DOHH2 (cell line): ENCODE data around the gene CHTF8.

Experiments used
- H3F3A ChIP-seq: fragments of 200-600 bp; sonication (generic), shearing (Covaris generic); 2 replicates; pipeline ENCODE4 v1.6.0; 2016; ENCODE audit warnings: antibody characterized with exemption, mild to moderate bottlenecking; ENCODE audit not compliant: control insufficient read depth, insufficient read depth
- H3K27ac ChIP-seq: fragments of 200-600 bp; sonication (generic); 2 replicates; pipeline ENCODE4 v1.5.1; 2014; ENCODE audit warnings: low read depth, mild to moderate bottlenecking, low read length, moderate library complexity
- H3K27me3 ChIP-seq: fragments of 200-600 bp; sonication (generic); 2 replicates; pipeline ENCODE4 v1.6.1; 2014; ENCODE audit warnings: mild to moderate bottlenecking, low read length, mixed read lengths; ENCODE audit not compliant: control insufficient read depth
- H3K36me3 ChIP-seq: fragments of 200-600 bp; sonication (generic); 2 replicates; pipeline ENCODE4 v1.6.1; 2014; ENCODE audit warnings: mild to moderate bottlenecking, low read length, moderate library complexity, mixed read lengths; ENCODE audit not compliant: control insufficient read depth
- H3K4me1 ChIP-seq: fragments of 200-600 bp; sonication (generic); 2 replicates; pipeline ENCODE4 v1.6.1; 2014; ENCODE audit warnings: mild to moderate bottlenecking, low read length, mixed read lengths; ENCODE audit not compliant: control insufficient read depth
- H3K4me2 ChIP-seq: fragments of 200-600 bp; sonication (generic); 2 replicates; pipeline ENCODE4 v1.6.0; 2014; ENCODE audit warnings: mild to moderate bottlenecking, low read length, moderate library complexity
- H3K4me3 ChIP-seq: fragments of 200-600 bp; sonication (generic); 2 replicates; pipeline ENCODE4 v1.5.1; 2014; ENCODE audit warnings: mild to moderate bottlenecking, low read length, mixed read lengths
- H3K79me2 ChIP-seq: fragments of 200-600 bp; sonication (generic); 2 replicates; pipeline ENCODE4 v1.6.1; 2014; ENCODE audit warnings: mild to moderate bottlenecking, low read length, mixed read lengths; ENCODE audit not compliant: control insufficient read depth
- H3K9me2 ChIP-seq: fragments of 200-600 bp; sonication (generic); replicated peaks from 2 replicates; pipeline ENCODE4 v1.6.1; 2014; ENCODE audit warnings: mild to moderate bottlenecking, low read length, mixed read lengths; ENCODE audit not compliant: control insufficient read depth
- H3K9me3 ChIP-seq: fragments of 200-600 bp; sonication (generic); 2 replicates; pipeline ENCODE4 v1.6.1; 2014; ENCODE audit warnings: antibody characterized with exemption, low read length, mixed read lengths; ENCODE audit not compliant: control insufficient read depth, insufficient read depth
- H4K20me1 ChIP-seq: fragments of 200-600 bp; sonication (generic); 2 replicates; pipeline ENCODE4 v1.6.0; 2014; ENCODE audit warnings: low read depth, mild to moderate bottlenecking, antibody characterized with exemption, low read length, moderate library complexity; ENCODE audit not compliant: control insufficient read depth, insufficient read depth
- EZH2phosphoT487 ChIP-seq: fragments of 200-600 bp; sonication (generic); IDR thresholded peaks from 2 replicates; pipeline ENCODE4 v1.6.1; 2017; ENCODE audit warnings: borderline replicate concordance, mild to moderate bottlenecking, antibody characterized with exemption, low read length, moderate library complexity, mixed read lengths
- TF ChIP-seq, protein P1 (sequence below): fragments of 200-600 bp; sonication (generic); IDR thresholded peaks from one replicate; pipeline ENCODE4 v1.5.1; 2014; ENCODE audit warnings: antibody characterized with exemption, mild to moderate bottlenecking, low read depth, low read length; ENCODE audit not compliant: poor library complexity, severe bottlenecking

CHTF8 gene

GRCh38 chr16:69138608-69139007, 6.2 kb upstream of the CHTF8 start:
- peaks cover 11% of the 10 kb centered on the region for H3K4me1 ChIP-seq
- no peak overlapping the region for H3K4me2 ChIP-seq
- H3K4me3 ChIP-seq, result no peak overlapping the region
- H4K20me1 ChIP-seq, result peaks cover 14% of the 10 kb centered on the region
- peaks cover 92% of the 10 kb centered on the region for H3K36me3 ChIP-seq
- H3K27me3 ChIP-seq, result no peaks in the 10 kb centered on the region
- no peak overlapping the region for H3K27ac ChIP-seq
- no peaks in the 10 kb centered on the region for H3F3A ChIP-seq
- H3K9me2 ChIP-seq, result no peaks in the 10 kb centered on the region
- H3K79me2 ChIP-seq, result peaks cover 85% of the 10 kb centered on the region
- no peaks in the 10 kb centered on the region for H3K9me3 ChIP-seq
- no peak for TF ChIP-seq EZH2phosphoT487
- TF ChIP-seq, protein P1, sequence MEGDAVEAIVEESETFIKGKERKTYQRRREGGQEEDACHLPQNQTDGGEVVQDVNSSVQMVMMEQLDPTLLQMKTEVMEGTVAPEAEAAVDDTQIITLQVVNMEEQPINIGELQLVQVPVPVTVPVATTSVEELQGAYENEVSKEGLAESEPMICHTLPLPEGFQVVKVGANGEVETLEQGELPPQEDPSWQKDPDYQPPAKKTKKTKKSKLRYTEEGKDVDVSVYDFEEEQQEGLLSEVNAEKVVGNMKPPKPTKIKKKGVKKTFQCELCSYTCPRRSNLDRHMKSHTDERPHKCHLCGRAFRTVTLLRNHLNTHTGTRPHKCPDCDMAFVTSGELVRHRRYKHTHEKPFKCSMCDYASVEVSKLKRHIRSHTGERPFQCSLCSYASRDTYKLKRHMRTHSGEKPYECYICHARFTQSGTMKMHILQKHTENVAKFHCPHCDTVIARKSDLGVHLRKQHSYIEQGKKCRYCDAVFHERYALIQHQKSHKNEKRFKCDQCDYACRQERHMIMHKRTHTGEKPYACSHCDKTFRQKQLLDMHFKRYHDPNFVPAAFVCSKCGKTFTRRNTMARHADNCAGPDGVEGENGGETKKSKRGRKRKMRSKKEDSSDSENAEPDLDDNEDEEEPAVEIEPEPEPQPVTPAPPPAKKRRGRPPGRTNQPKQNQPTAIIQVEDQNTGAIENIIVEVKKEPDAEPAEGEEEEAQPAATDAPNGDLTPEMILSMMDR, result no peak

DNA sequence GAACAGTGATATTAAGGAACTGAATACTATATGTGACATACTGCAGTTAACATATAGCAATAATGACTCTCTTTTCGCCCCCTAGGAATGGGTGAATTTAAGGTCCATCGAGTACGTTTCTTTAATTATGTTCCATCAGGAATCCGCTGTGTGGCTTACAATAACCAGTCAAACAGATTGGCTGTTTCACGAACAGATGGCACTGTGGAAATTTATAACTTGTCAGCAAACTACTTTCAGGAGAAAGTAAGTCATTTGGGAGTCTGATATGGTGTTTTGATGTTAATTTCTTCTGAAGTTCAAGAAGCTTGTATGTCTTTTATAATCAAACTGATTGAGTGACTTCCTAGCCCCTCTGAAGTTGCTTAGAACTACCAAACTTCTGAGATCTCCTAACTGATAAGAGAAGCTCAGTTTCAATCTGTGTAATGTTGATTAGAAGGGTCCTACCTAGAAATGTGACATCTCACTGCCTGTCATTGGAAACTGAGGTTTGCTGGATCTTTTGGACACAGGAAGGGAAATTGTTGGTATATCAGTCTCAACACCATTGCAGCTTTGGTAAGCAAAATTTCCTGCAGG, 1.1 kb upstream of the CHTF8 start:
- no peaks in the 10 kb centered on the region for H3K9me3 ChIP-seq
- no peaks in the 10 kb centered on the region for H3K9me2 ChIP-seq
- TF ChIP-seq, protein P1, result no peak
- no peak for TF ChIP-seq EZH2phosphoT487
- peak overlapping the region; percentile 81 for H3K4me3 ChIP-seq
- peak overlapping the region; percentile 83 for H3K4me2 ChIP-seq
- H3K79me2 ChIP-seq, result peaks cover 96% of the 10 kb centered on the region
- H4K20me1 ChIP-seq, result peaks cover 22% of the 10 kb centered on the region
- peaks cover 31% of the 10 kb centered on the region for H3K4me1 ChIP-seq
- H3K27me3 ChIP-seq, result no peaks in the 10 kb centered on the region
- peaks cover 10% of the 10 kb centered on the region for H3F3A ChIP-seq
- H3K27ac ChIP-seq, result peak overlapping the region; percentile 77; the same call in 1 of the 2 replicates
- peaks cover 86% of the 10 kb centered on the region for H3K36me3 ChIP-seq

DNA sequence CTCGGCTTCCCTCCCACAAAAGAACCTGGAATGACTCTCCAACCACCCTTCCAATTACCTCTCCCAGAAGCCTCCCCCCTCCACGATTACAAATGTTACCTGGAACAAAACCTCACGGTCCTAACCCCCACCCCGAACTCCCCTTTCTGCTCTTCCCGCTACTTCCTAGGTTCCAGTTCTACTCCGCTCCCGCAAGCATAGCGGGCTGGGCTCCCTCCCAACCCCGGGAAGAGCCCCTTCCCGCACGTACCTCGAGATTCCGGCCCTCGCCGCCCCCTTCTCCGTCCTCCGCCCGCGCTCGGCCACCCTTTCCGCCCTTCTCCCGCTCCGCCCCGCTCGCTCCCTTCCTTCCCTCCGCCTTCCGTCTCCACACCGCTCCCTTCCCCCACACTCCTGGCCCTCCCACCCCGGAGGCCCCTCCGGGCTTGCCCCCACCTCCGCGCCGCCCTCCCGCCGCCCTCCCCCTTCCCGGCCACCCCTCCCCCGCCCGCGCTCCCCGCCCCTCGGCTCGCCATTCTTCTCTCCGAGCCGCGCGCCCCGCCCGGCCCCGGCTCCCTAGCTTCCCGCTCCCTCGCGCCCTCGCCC, 457 bp downstream of the CHTF8 start:
- no peak for TF ChIP-seq EZH2phosphoT487
- TF ChIP-seq, protein P1, result no peak
- no peaks in the 10 kb centered on the region for H3K9me2 ChIP-seq
- peaks cover 31% of the 10 kb centered on the region for H3K4me1 ChIP-seq
- H3F3A ChIP-seq, result peaks cover 10% of the 10 kb centered on the region
- H4K20me1 ChIP-seq, result peaks cover 18% of the 10 kb centered on the region
- peak overlapping the region; percentile 81 for H3K4me3 ChIP-seq
- peak overlapping the region; percentile 83 for H3K4me2 ChIP-seq
- H3K9me3 ChIP-seq, result no peaks in the 10 kb centered on the region
- H3K27me3 ChIP-seq, result no peaks in the 10 kb centered on the region
- H3K36me3 ChIP-seq, result peaks cover 77% of the 10 kb centered on the region
- H3K27ac ChIP-seq, result peak overlapping the region; percentile 77
- peaks cover 94% of the 10 kb centered on the region for H3K79me2 ChIP-seq
